ENCODE data around the gene RADIL.

DNA sequence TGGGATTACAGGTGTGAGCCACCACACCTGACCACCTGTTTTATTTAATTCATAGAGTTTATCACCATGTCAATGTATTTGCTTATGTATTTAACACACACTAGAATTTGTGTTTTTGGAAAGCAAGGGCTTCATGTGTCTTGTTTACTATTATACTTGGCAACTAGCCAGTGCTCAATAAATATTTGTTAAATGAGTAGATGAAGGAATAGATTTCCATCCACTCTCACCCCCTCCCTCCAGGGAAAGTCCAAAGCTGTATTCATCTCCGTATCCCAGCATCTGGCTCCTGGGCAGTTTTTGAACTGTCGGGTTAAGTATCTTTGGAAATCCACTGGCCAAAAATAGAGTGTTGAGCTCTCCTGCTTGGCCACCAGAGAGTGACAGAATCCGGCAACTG, 4.6 kb upstream of the RADIL start:
- no peak for TF ChIP-seq CTCF (IDR thresholded peaks at IDR 0.05)
- TF ChIP-seq POLR2A (IDR thresholded peaks at IDR 0.05): no peak
- TF ChIP-seq EP300 (IDR thresholded peaks at IDR 0.05): no peak

All from tibial nerve (tissue), 4 donors.